ENCODE results near the gene ILRUN.
"Not testable (repeated sequence)": the region's sequence is repeated elsewhere in the genome, so short reads cannot be mapped to it uniquely, and the experiment has no call there.

The ILRUN gene

GRCh38 chr6:34663371-34663770 is 33.2 kb downstream of the ILRUN start:
- no peak for DNase-seq

GRCh38 chr6:34661357-34661756 is 35.2 kb downstream of the ILRUN start:
- DNase-seq = no peak

- DNase-seq = no peak
Observed at GRCh38 chr6:34658605-34659265, 37.8 kb downstream of the ILRUN start.

GRCh38 chr6:34657979-34658480 is 38.5 kb downstream of the ILRUN start:
- DNase-seq = not testable (repeated sequence)

- no peak for DNase-seq
Observed at GRCh38 chr6:34657307-34657978, 39.1 kb downstream of the ILRUN start.

GRCh38 chr6:34657037-34657306 is 39.6 kb downstream of the ILRUN start:
- no peak for DNase-seq

- no peak for DNase-seq
Observed at GRCh38 chr6:34656378-34657036, 40.1 kb downstream of the ILRUN start.

- not testable (repeated sequence) for DNase-seq
Observed at GRCh38 chr6:34655876-34656377, 40.6 kb downstream of the ILRUN start.

GRCh38 chr6:34654061-34654710 is 42.4 kb downstream of the ILRUN start:
- no peak for DNase-seq

- no peak for DNase-seq
Observed at GRCh38 chr6:34652263-34652662, 44.3 kb downstream of the ILRUN start.

- no peak for DNase-seq
Observed at GRCh38 chr6:34650823-34651222, 45.7 kb downstream of the ILRUN start.

GRCh38 chr6:34650232-34650631 is 46.3 kb downstream of the ILRUN start:
- DNase-seq = not testable (repeated sequence)

- DNase-seq = no peak
Observed at GRCh38 chr6:34648806-34649205, 47.8 kb downstream of the ILRUN start.

All from NCI-H187 (cell line).